Immature natural killer cell (primary cell): ENCODE measurements around the gene ESYT2. TPM values are rescaled to one million over a fixed set of nuclear protein-coding genes. Genes with fewer than 3 reads are reported as not detected.
A peak's percentile ranks its signal among the peaks of the same experiment; 100 is the strongest.

ENCODE experiments used
- DNase-seq, 3 donors: peaks; one replicate each; pipeline ENCODE4 v3.0.0; 2022; ENCODE audit warnings: mixed read lengths in 1 of 3
- H3K27ac Mint-ChIP-seq, 6 donors: one replicate each; pipeline ENCODE4 v1.8.0; 2020; ENCODE audit warnings: mixed read lengths in 6 of 6, mild to moderate bottlenecking in 5 of 6, inconsistent platforms in 4 of 6, moderate library complexity in 3 of 6
- H3K27me3 Mint-ChIP-seq, 3 donors: one replicate each; pipeline ENCODE4 v1.8.0; 2020 to 2021; ENCODE audit warnings: low read depth in 3 of 3, mild to moderate bottlenecking in 3 of 3, mixed read lengths in 3 of 3, moderate library complexity in 3 of 3, inconsistent platforms in 1 of 3
- H3K36me3 Mint-ChIP-seq, 3 donors: one replicate each; pipeline ENCODE4 v1.8.0; 2020; ENCODE audit warnings: mixed read lengths in 3 of 3, inconsistent platforms in 2 of 3, mild to moderate bottlenecking in 2 of 3
- H3K4me1 Mint-ChIP-seq, 2 donors: one replicate each; pipeline ENCODE4 v1.8.0; 2020; ENCODE audit warnings: inconsistent platforms in 2 of 2, mild to moderate bottlenecking in 2 of 2, mixed read lengths in 2 of 2, moderate library complexity in 1 of 2
- H3K4me3 Mint-ChIP-seq, 5 donors: one replicate each; pipeline ENCODE4 v1.8.0; 2020; ENCODE audit warnings: mild to moderate bottlenecking in 5 of 5, mixed read lengths in 5 of 5, inconsistent platforms in 3 of 5, moderate library complexity in 3 of 5
- H3K9me3 Mint-ChIP-seq, 6 donors: one replicate each; pipeline ENCODE4 v1.8.0; 2020; ENCODE audit warnings: mild to moderate bottlenecking in 6 of 6, mixed read lengths in 6 of 6, inconsistent platforms in 4 of 6, moderate library complexity in 3 of 6
- polyA plus RNA-seq, 3 donors: library from polyadenylated mRNA; unstranded; fragments of 300-500 nt; fragmentation: Illumina TruSeq; gene quantifications; one replicate each; pipeline ENCODE4 v1.2.3, GENCODE V29; 2021

ESYT2 gene
- polyA plus RNA-seq, 3 donors from 2014 or later = 70.1 to 95.7 (median 84.0) TPM

DNA sequence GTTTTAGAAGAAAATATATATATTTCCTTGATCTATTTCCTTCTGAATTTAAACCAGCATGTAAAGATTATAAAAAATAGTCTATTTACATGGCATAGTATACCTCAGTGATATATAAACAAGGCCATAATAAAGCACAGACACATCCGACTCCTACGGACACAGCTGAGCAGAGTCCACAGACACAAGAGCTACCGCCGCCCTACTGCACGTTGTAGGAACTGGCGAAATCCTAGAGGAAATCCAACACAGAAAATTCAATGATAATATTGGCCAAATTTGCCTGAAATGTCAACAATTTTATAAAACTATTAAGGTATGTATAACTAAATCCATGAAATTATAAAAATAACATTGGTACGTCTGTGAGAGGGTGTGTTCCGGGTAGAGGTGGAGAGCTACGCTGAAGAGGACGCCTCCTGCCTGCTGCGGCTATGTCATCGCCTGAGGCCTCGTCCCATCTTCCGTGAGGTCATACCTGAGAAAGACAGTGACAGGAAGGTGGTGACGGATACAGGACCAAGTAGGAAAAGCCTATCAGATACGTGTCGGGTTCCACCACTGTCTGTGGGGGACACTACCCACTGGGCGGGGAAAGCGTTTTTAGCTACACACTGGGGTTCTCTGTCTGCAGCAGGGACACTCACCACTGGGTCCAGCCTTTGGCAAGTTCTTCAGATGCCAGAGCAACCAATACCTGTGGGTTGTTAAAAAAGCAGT, 95.4 kb downstream of the ESYT2 start:
- Mint-ChIP-seq H3K36me3 (peaks cover 29 to 60% (median 32%) of the 10 kb centered on the region in 3 donors), H3K27ac (peak overlapping the region in 4 of 6 donors; percentile 45 to 80 (median 62))

DNA sequence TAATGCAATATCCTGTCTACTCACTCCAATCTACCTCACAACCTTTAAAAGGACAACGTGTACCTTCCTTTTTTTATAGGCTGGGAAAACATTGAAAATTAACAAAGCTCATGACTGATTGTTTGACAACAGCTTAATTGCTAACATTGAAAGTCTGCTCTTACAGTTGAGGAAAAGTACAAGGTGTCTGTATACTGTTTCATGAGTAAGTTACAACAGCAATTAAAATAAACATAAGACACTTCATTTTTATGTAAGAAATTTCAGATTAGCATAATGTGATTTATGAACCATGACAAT, 96.1 kb downstream of the ESYT2 start:
- DNase-seq = no peak
- Mint-ChIP-seq H3K9me3 (no peaks in the 10 kb centered on the region), H3K4me1 (peaks cover 28 to 45% of the 10 kb centered on the region in 2 donors), H3K36me3 (peaks cover 29 to 52% (median 31%) of the 10 kb centered on the region in 3 donors), H3K27ac (peak overlapping the region; percentile 71 to 86 (median 83)), H3K27me3 (peaks cover 0 to 8% (median 5%) of the 10 kb centered on the region in 3 donors), H3K4me3 (no peak overlapping the region)

More for the DNA sequence above, 95.4 kb downstream of the ESYT2 start:
- no peaks in the 10 kb centered on the region for H3K9me3 Mint-ChIP-seq
- peaks cover 30 to 45% of the 10 kb centered on the region in 2 donors for H3K4me1 Mint-ChIP-seq
- no peak for DNase-seq
- no peak overlapping the region for H3K4me3 Mint-ChIP-seq
- H3K27me3 Mint-ChIP-seq = peaks cover 0 to 8% (median 5%) of the 10 kb centered on the region in 3 donors

DNA sequence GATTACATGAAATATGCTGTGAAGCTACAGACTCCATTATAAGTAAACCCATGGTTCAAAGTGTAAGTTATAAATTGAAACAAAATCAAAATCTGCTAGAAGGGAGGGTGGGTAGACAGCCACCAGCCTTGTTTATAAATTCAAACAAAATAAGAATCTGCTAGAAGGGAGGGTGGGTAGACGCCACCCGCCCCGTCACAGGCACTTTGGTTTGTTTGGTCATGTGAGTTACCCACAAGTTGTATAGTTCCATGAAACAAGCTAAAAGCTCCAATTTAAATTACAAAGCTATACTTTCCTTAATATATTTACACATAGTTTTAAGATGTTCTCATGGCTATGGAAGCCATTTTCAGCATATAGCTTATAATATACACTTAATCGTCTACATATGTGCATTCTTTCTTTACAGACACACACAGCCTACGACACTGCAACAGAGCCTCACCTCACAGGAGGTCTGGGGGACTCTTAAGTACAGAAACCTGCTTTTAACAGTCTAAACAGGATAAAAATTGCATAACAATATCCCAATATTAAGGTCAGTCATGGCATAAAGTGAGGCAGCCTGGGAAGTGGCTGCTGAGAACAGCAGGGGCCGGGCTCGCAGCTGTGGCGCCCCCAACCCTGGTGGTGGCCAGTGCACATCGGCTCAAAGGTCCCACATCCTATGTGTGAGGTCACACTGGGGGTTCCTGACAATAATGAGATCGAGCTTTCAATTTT, 96.7 kb downstream of the ESYT2 start:
- peak; percentile 48 to 57 (median 51) for DNase-seq
- H3K27ac Mint-ChIP-seq = peak overlapping the region; percentile 71 to 86 (median 83)
- no peaks in the 10 kb centered on the region for H3K9me3 Mint-ChIP-seq
- peak overlapping the region in 2 of 5 donors; percentile 6 to 53 for H3K4me3 Mint-ChIP-seq
- H3K4me1 Mint-ChIP-seq = peaks cover 28 to 45% of the 10 kb centered on the region in 2 donors
- peaks cover 0 to 8% (median 5%) of the 10 kb centered on the region in 3 donors for H3K27me3 Mint-ChIP-seq
- peaks cover 28 to 50% (median 31%) of the 10 kb centered on the region in 3 donors for H3K36me3 Mint-ChIP-seq

DNA sequence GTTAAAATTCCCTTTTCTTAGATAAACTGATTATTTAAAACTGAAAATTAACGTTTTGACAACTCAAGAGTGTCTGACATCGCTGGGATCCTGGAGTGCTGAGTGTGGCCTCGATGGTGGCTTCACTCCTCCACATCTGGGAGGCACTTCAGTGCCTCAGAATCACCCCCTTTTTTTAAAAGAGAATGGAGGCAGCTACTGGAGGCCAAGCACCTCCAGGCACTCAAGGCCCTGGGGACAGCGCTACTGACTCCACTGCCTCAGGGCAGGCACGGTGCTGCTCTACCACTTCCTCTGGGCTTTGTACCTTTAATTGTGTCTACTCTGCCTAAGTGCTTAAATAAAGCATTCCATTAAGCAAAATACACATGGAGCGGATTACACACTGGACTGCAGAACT, 97.5 kb downstream of the ESYT2 start:
- Mint-ChIP-seq H3K4me1 (peaks cover 28 to 45% of the 10 kb centered on the region in 2 donors), H3K4me3 (no peak overlapping the region), H3K36me3 (peaks cover 21 to 41% (median 31%) of the 10 kb centered on the region in 3 donors), H3K27me3 (peaks cover 0 to 8% (median 5%) of the 10 kb centered on the region in 3 donors), H3K27ac (peak overlapping the region; percentile 71 to 86 (median 83)), H3K9me3 (no peaks in the 10 kb centered on the region)
- DNase-seq = no peak

DNA sequence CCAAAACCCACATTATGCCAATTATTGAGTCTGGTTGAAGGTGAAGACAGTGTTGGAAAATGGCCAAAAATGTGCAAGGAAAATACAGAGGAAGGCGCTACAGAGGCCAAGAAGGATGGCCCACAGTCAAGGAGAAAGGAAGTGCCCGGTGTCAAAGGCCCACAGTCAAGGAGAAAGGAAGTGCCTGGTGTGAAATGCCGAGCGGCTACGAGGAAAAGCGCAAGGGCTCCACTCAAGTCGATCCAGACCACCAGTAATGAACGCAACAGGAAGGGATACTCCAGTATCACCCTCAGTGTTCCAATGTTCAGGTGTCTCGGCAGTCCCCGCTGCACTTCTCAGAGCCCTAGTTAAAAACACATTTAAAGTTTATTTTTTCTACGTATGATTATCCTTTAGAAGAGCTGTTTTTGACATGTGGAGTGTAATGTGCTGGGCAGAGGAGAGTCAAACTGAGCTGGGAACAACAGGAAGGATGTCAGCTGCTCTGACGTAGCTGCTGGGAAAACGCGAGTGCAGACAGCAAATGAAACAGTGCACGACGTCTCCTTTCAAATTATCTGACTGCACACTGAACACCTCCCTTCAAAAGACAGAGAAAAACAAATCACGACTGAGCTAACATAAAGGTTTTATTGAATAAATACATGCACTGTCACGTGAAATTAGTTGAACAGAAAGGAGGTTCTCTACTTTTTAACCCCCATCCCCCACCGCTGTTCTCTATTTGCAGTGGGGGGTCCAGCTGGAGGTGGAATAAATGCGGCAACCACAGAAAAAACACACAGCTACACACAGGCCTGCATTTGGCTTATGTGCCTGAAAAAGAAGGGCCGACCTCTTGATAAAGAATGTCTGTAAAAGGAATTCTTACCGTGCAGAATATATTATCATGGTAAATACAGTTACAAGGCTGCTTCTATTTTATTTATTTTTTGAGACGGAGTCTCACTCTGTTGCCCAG, 98.6 kb downstream of the ESYT2 start:
- Mint-ChIP-seq H3K27ac (peak overlapping the region; percentile 23 to 94 (median 52)), H3K4me1 (peaks cover 28 to 45% of the 10 kb centered on the region in 2 donors), H3K36me3 (peaks cover 19 to 34% (median 26%) of the 10 kb centered on the region in 3 donors), H3K27me3 (peaks cover 0 to 4% (median 4%) of the 10 kb centered on the region in 3 donors), H3K9me3 (no peaks in the 10 kb centered on the region), H3K4me3 (no peak overlapping the region)
- DNase-seq = no peak

DNA sequence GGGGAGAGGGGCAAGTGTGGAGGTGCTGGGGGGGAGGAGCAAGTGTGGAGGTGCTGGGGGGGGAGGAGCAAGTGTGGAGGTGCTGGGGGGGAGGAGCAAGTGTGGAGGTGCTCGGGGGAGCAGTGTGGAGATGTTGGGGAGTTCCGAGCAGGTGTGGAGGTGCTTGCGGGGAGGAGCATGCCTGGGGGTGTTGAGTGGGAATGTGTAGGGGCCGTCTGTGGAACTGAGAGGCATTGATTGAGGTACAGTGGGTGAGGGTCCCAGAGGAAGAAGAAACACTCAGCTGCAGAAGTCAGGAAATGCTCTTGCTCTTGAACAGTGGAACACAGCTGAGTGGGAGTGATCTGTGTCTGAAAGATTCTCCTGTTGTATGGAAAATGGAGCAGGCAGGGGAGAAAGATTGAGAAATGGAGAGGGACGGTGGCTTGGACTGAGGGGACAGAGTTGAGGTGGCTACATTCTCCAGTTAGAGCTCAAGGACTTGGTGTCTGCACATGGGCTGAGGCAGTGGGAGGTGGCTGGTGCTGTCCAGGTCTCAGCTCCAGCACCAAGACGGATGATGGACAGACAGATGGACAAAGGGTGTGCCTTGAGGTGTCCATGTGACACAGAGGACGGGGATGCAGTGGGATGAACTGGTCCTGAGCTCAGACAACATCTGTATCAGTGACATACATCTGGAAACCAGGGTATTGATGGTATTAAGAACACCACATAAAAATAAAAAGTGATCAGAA, 99.5 kb downstream of the ESYT2 start:
- peaks cover 26 to 45% of the 10 kb centered on the region in 2 donors for H3K4me1 Mint-ChIP-seq
- H3K27me3 Mint-ChIP-seq = peaks cover 0 to 4% (median 3%) of the 10 kb centered on the region in 3 donors
- peak overlapping the region in 1 of 5 donors; percentile 33 for H3K4me3 Mint-ChIP-seq
- peak overlapping the region; percentile 23 to 94 (median 60) for H3K27ac Mint-ChIP-seq
- H3K36me3 Mint-ChIP-seq = peaks cover 11 to 26% (median 19%) of the 10 kb centered on the region in 3 donors
- no peaks in the 10 kb centered on the region for H3K9me3 Mint-ChIP-seq
- no peak for DNase-seq

DNA sequence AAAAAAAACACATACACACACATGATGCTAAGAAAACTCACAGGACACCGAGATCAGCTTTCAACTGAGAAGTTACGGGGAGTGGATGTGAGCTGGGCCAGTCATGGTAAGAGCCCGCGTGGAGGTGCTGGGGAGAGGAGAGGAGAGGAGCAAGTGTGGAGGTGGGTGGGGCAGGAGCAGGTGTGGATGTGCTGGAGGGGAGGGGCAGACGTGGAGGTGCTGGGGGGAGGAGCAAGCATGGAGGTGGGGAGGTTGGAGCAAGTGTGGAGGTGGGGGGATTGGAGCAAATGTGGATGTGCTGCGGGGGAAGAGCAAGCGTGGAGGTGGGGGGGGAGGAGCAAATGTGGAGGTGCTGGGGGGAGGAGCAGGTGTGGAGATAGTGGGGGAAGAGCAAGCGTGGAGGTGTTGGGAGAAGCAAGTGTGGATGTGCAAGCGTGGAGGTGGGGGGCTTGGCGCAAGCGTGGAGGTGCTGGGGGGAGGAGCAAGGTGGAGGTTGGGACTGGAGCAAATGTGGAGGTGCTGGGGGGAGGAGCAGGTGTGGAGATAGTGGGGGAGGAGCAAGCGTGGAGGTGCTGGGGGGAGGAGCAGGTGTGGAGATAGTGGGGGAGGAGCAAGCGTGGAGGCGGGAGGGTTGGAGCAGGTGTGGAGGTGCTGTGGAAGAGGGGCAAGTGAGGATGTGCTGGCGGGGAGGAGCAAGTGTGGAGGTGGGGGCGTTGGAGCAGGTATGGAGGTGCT, 100.2 kb downstream of the ESYT2 start:
- Mint-ChIP-seq H3K36me3 (peaks cover 7 to 22% (median 21%) of the 10 kb centered on the region in 3 donors), H3K27me3 (peaks cover 0 to 4% (median 3%) of the 10 kb centered on the region in 3 donors), H3K27ac (peak overlapping the region in 3 of 6 donors; percentile 36 to 66 (median 65)), H3K9me3 (peaks cover 0 to 4% (median 0%) of the 10 kb centered on the region in 6 donors), H3K4me1 (peaks cover 25 to 44% of the 10 kb centered on the region in 2 donors), H3K4me3 (no peak overlapping the region)
- DNase-seq = no peak

DNA sequence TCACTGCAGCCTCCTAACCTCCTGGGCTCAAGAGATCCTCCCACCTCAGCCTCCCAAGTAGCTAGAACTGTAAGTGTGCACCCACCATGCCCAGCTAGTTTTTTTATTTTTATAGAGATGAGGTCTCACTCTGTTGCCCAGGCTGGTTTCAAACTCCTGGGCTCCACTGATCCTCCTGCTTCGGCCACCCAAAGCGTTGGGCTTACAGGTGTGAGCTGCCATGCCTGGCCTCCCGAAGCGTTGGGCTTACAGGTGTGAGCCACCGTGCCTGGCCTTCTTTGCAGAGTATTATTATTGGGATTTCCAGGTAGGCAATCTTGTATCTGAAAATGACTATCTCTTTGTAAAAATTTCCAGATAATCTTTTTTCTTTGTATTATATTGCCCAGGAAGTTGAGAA, 101.6 kb downstream of the ESYT2 start:
- H3K27me3 Mint-ChIP-seq = peaks cover under 1 to 4% (median 3%) of the 10 kb centered on the region in 3 donors
- no peak overlapping the region for H3K4me3 Mint-ChIP-seq
- no peak for DNase-seq
- peaks cover 0 to 4% (median 0%) of the 10 kb centered on the region in 6 donors for H3K9me3 Mint-ChIP-seq
- peaks cover 7 to 21% (median 16%) of the 10 kb centered on the region in 3 donors for H3K36me3 Mint-ChIP-seq
- H3K4me1 Mint-ChIP-seq = peaks cover 19 to 30% of the 10 kb centered on the region in 2 donors
- H3K27ac Mint-ChIP-seq = no peak overlapping the region

DNA sequence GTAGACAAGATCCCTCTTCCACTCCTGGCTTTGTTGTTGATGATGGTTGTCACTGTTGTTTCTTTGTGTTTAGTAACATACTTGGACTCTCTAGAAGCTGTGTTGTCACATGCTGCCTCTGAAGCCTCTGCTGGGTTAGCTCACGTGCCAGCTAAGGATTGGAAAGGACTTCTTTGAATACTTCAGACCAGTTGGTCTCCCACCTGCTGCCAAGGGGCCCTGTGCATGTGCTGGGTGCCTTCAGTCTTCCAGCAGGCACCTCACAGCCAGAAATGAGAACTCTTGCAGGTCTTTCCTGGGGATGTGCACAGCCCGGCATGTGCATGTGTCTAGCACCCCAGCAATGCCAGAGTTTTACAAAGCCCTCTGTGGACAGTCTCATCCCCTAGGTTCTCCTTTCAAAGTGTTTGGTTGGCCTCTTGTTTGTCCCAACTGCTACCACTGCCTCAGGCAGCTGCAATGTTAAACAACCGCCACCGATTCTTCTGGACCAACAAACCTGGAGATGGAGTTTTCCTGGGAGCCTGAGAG, 103.0 kb downstream of the ESYT2 start:
- H3K36me3 Mint-ChIP-seq = peaks cover 7 to 21% (median 12%) of the 10 kb centered on the region in 3 donors
- no peak overlapping the region for H3K27ac Mint-ChIP-seq
- H3K27me3 Mint-ChIP-seq = peaks cover 2 to 4% (median 3%) of the 10 kb centered on the region in 3 donors
- no peak for DNase-seq
- H3K9me3 Mint-ChIP-seq = peaks cover 0 to 4% (median 0%) of the 10 kb centered on the region in 6 donors
- H3K4me3 Mint-ChIP-seq = no peak overlapping the region
- peaks cover 8 to 17% of the 10 kb centered on the region in 2 donors for H3K4me1 Mint-ChIP-seq

DNA sequence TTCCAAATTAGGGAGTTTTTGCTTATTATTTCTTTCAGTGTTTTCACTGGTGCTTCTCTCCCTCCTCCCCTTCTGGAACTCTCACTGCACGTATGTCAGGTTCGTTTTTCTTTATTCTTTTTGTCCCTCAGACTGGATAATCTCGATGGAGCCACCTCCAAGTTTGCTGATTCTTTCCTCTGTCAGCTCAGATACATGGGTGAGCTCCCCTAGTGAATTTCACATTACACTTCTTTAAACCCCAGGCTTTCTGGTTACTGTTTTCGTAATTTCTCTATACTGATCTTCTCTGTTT, 103.9 kb downstream of the ESYT2 start:
- Mint-ChIP-seq H3K4me3 (no peak overlapping the region), H3K36me3 (peaks cover 4 to 17% (median 9%) of the 10 kb centered on the region in 3 donors), H3K4me1 (peaks cover 8 to 9% of the 10 kb centered on the region in 2 donors), H3K27me3 (peaks cover 2 to 4% (median 3%) of the 10 kb centered on the region in 3 donors), H3K27ac (no peak overlapping the region), H3K9me3 (peaks cover 0 to 4% (median 0%) of the 10 kb centered on the region in 6 donors)
- DNase-seq = no peak

DNA sequence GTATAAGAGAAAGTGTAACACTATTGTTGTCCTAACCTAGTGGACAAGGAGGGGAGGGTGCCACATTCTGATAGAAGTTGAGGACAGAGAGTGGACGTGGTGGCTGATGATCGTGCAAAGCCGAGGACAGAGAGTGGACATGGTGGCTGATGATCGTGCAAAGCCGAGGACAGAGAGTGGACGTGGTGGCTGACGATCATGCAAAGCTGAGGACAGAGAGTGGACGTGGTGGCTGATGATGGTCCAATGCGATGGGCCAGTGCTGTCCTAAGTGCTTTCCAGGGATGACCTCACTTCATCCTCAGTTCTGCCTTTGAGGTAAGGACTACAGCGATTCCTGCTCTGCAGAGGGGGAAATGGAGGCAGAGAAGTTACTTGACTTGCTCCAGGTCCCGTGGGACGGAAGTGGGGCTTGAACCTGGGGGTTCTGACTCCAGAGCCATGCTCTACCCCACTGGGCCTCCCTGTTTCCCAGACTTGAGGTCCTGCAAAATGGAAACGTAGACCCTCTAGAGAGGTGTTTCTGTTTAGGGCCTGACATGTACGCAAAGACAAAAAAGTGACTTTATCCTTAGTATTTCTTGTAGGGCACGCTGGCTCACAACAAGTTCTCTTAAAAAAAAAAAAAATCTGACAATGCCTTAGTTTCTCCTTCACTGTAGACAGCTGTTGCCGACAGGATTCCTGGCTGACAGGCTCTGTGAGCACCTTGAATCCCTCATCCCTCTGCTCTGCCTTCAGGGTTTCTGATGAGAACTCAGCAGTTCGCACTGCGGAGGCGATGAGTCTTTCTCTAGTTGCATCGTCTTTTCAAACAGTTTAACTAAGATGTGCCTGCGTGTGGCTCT, 104.4 kb downstream of the ESYT2 start:
- peaks cover 0 to 4% (median 0%) of the 10 kb centered on the region in 6 donors for H3K9me3 Mint-ChIP-seq
- DNase-seq = no peak
- H3K4me3 Mint-ChIP-seq = no peak overlapping the region
- peak overlapping the region in 2 of 6 donors; percentile 2 to 31 for H3K27ac Mint-ChIP-seq
- peaks cover 0 to 11% (median 3%) of the 10 kb centered on the region in 3 donors for H3K36me3 Mint-ChIP-seq
- H3K4me1 Mint-ChIP-seq = peaks cover 3 to 4% of the 10 kb centered on the region in 2 donors
- peaks cover 2 to 3% (median 2%) of the 10 kb centered on the region in 3 donors for H3K27me3 Mint-ChIP-seq
